Breast epithelium (tissue), 4 donors: Measurements from ENCODE around the gene SYT7. TPM values are rescaled to one million over a fixed set of nuclear protein-coding genes. Genes with fewer than 3 reads are reported as not detected.
"Not testable (repeated sequence)": the region's sequence is repeated elsewhere in the genome, so short reads cannot be mapped to it uniquely, and the experiment has no call there.

Experiments used
- DNase-seq, 2 donors: peaks; one replicate each; pipeline ENCODE4 v3.0.0-alpha.2; 2019; ENCODE audit warnings: low spot score in 2 of 2
- H3K27ac ChIP-seq, 2 donors: fragments of 200-600 bp; sonication (generic) in 1 of 2; one replicate each; pipeline ENCODE4 v1.5.1; 2016 to 2019; ENCODE audit warnings: mild to moderate bottlenecking in 1 of 2
- H3K27me3 ChIP-seq, 2 donors: fragments of 200-600 bp; sonication (generic) in 1 of 2; one replicate each; pipeline versions ENCODE4 v1.5.1 to v1.6.0; 2017 to 2019; ENCODE audit warnings: control low read depth in 1 of 2, mild to moderate bottlenecking in 1 of 2
- H3K36me3 ChIP-seq: fragments of 200-600 bp; one replicate; pipeline ENCODE4 v1.5.1; 2019
- H3K4me1 ChIP-seq, 2 donors: fragments of 200-600 bp; sonication (generic); one replicate each; pipeline ENCODE4 v1.5.1; 2016 to 2019; ENCODE audit warnings: control low read depth in 1 of 2
- H3K4me3 ChIP-seq, 3 donors: fragments of 200-600 bp; sonication (generic); 1 replicate in 2 of 3; 2 replicates in 1 of 3; pipeline ENCODE4 v1.5.1; 2016 to 2019; ENCODE audit warnings: mild to moderate bottlenecking in 3 of 3, moderate library complexity in 2 of 3
- H3K9me3 ChIP-seq, 2 donors: fragments of 200-600 bp; sonication (generic) in 1 of 2; one replicate each; pipeline ENCODE4 v1.5.1; 2016 to 2019; ENCODE audit warnings: control low read depth in 1 of 2
- POLR2A ChIP-seq: fragments of 450-650 bp; IDR thresholded peaks from one replicate; pipeline ENCODE4 v1.6.1; 2016; ENCODE audit warnings: antibody characterized with exemption, mild to moderate bottlenecking, moderate library complexity
- POLR2AphosphoS5 ChIP-seq, 3 donors: sonication (generic); formaldehyde crosslinking; IDR thresholded peaks; one replicate each; pipeline ENCODE4 v1.6.1; 2017; ENCODE audit warnings: antibody characterized with exemption in 3 of 3
- intact Hi-C: fragments of 100-400 bp; cut with DNase I; formaldehyde crosslinking; loops from one replicate; pipeline ENCODE4 v1.15.1; 2023; ENCODE audit warnings: low total_unique reads
- total RNA-seq, 3 donors: library from RNA; depleted of rRNA; stranded (reverse); fragments of >200 nt; gene quantifications; one replicate each; pipeline ENCODE4 v1.1.0, GENCODE V29; 2016
- TF ChIP-seq, protein P1 (sequence below), 3 donors: fragments of 450-650 bp; IDR thresholded peaks; one replicate each; pipeline ENCODE4 v1.5.1; 2016 to 2017; ENCODE audit warnings: antibody characterized with exemption in 3 of 3, mild to moderate bottlenecking in 3 of 3, moderate library complexity in 3 of 3

Gene SYT7
- total RNA-seq, 3 donors from 2014 or later: 1.9 to 11.7 (median 10.8) TPM

DNA sequence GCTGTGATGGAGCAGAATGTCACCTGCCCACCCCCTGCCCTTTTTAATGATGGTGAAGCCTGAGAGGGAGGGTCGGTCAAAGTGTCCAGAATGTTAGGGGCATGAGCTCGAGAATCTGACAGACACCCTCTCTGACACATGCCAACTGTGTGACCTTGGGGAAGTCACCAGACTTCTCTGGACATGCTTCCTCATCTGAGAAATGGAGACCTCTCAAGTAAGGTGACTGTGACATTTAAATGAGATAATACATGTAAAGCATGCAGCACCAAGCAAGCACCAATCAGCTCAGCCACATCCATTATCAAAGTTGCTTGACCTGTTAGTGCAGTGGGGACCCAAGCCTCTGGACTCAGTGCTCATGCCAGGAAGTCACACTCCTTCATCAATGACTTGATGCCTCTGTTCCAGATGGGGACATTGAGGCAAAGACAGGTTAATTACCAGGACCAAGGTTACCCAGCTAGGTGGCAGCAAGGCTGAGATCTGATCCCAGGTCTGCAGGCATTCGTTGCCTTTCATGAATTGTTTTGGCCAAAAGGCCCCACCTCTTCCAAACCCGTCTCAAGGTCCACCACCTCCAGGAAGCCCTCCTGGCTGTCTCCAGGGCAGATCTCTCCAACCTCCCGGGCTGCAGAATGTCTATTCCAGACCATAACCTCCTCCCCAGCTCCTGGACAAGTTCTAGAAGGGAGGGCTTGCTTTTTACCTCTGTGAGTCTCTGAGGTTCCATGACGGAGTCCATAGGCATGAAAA lies 38.8 kb upstream of the SYT7 start:
- Histone ChIP-seq H3K9me3 (no peaks in the 10 kb centered on the region), H3K36me3 (no peaks in the 10 kb centered on the region), H3K4me3 (no peak overlapping the region), H3K27me3 (no peaks in the 10 kb centered on the region), H3K4me1 (no peaks in the 10 kb centered on the region), H3K27ac (no peak overlapping the region)
- intact Hi-C loops: no loop called here
- DNase-seq: no peak
- TF ChIP-seq POLR2A (no peak), POLR2AphosphoS5 (IDR thresholded peaks at IDR 0.05) (no peak)
- TF ChIP-seq, protein P1, sequence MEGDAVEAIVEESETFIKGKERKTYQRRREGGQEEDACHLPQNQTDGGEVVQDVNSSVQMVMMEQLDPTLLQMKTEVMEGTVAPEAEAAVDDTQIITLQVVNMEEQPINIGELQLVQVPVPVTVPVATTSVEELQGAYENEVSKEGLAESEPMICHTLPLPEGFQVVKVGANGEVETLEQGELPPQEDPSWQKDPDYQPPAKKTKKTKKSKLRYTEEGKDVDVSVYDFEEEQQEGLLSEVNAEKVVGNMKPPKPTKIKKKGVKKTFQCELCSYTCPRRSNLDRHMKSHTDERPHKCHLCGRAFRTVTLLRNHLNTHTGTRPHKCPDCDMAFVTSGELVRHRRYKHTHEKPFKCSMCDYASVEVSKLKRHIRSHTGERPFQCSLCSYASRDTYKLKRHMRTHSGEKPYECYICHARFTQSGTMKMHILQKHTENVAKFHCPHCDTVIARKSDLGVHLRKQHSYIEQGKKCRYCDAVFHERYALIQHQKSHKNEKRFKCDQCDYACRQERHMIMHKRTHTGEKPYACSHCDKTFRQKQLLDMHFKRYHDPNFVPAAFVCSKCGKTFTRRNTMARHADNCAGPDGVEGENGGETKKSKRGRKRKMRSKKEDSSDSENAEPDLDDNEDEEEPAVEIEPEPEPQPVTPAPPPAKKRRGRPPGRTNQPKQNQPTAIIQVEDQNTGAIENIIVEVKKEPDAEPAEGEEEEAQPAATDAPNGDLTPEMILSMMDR (IDR thresholded peaks at IDR 0.05): no peak

DNA sequence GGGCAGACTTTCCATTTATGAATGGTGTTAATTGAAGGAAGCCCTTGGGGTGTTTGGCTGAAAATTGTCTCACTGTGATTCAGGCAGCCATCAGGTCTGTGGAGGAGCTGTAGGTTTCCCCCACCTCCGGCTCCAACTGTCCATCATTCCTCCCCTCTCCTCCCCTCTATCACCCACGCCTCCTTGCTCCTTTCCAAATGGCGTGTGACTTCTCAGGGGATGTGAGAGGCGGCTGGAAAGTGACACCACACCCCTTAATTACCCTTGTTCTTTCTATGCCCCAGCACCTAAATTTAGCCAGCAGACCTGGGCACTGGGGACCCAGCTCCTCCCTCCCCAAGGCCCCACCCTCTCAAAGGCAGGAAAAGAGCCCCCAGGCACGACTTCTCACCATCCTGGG lies 38.1 kb upstream of the SYT7 start:
- no peak overlapping the region for H3K27ac ChIP-seq
- TF ChIP-seq, protein P1 (IDR thresholded peaks at IDR 0.05): no peak
- TF ChIP-seq POLR2AphosphoS5 (IDR thresholded peaks at IDR 0.05) (no peak), POLR2A (no peak)
- no peaks in the 10 kb centered on the region for H3K4me1 ChIP-seq
- H3K27me3 ChIP-seq: no peaks in the 10 kb centered on the region
- no peaks in the 10 kb centered on the region for H3K36me3 ChIP-seq
- no peak overlapping the region for H3K4me3 ChIP-seq
- no peaks in the 10 kb centered on the region for H3K9me3 ChIP-seq
- no peak for DNase-seq
- intact Hi-C loops: no loop called here

DNA sequence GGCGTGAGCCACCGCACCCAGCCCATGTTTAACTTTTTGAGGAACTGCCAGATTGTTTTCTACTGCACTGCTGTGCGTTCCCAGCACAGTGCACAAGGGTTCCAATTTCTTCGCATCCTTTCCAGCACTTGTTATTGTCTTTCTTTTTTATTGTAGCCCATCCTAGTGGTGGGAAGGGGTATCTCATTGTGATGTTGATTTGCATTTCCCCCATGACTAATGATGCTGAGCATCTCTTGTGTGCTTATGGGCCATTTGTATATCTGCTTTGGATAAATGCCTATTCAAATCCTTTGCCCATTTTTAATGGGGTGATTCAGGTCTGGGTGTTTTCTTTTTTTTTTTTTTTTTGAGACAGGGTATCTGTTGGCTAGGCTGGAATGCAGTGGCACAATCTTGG lies 36.6 kb upstream of the SYT7 start:
- intact Hi-C loops: no loop called here
- TF ChIP-seq, protein P1 (IDR thresholded peaks at IDR 0.05): no peak
- TF ChIP-seq POLR2A: no peak
- no peak for TF ChIP-seq POLR2AphosphoS5 (IDR thresholded peaks at IDR 0.05)
- no peak for DNase-seq
- Histone ChIP-seq H3K27me3 (no peaks in the 10 kb centered on the region), H3K4me3 (no peak overlapping the region), H3K4me1 (no peaks in the 10 kb centered on the region), H3K9me3 (no peaks in the 10 kb centered on the region), H3K27ac (no peak overlapping the region), H3K36me3 (no peaks in the 10 kb centered on the region)

DNA sequence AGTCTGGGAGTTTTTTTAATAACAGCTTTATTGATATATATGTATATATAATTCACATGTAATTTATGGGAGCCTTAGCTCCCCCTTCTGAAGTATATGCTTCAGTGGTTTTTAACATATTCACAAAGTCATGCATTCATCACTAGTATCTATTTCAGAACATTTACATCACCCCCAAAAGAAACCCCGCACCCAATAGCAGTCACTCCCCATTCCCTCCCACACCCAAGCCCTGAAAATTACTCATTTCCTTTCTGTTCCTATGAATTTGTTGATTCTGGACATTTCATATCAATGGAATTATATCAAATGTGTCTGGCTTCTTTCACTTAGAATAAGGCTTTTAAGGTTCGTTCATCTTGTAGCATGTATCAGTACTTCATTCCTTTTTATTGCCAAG lies 35.6 kb upstream of the SYT7 start:
- no peaks in the 10 kb centered on the region for H3K27me3 ChIP-seq
- H3K27ac ChIP-seq: no peak overlapping the region
- H3K4me3 ChIP-seq: no peak overlapping the region
- no peaks in the 10 kb centered on the region for H3K36me3 ChIP-seq
- TF ChIP-seq POLR2A (no peak), POLR2AphosphoS5 (IDR thresholded peaks at IDR 0.05) (no peak)
- TF ChIP-seq, protein P1 (IDR thresholded peaks at IDR 0.05): no peak
- H3K4me1 ChIP-seq: no peaks in the 10 kb centered on the region
- H3K9me3 ChIP-seq: no peaks in the 10 kb centered on the region
- intact Hi-C loops: no loop called here
- no peak for DNase-seq

DNA sequence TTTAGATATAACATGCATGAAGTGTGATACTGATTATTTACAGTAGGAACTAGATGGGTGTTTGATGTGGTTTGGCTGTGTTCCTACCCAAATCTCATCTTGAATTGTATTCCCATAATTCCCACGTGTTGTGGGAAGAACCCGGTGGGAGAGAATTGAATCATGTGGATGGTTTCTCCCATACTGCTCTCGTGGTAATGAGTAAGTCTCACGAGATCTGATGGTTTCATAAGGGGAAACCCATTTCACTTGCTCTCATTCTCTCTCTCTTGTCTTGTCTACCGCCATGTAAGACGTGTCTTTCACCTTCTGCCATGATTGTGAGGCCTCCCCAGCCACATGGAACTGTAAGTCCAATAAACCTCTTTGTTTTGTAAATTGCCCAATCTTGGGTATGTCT lies 33.9 kb upstream of the SYT7 start:
- H3K36me3 ChIP-seq, H3K9me3 ChIP-seq, DNase-seq, H3K27me3 ChIP-seq, intact Hi-C loops, H3K4me1 ChIP-seq, H3K4me3 ChIP-seq, H3K27ac ChIP-seq: not testable (repeated sequence)

DNA sequence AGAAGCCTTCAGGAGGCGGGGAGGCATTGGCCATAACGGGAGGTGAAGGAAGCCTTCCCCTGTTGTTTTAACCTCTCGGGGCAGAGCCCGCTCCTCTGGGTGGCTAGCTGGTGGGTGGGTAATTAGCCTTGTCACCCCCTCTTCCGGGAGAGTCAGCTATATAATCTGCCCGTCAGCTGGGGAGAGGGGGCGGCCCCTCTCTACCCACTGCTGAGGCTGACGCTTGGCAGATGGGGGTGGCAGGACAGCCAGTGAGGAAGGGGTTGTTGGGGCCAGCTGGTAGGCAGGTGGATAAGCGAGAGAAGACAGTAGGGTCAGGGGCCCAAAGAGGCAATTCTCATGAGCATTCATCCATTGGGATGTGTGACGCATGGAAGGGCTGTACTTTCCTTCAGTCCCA lies 33.0 kb upstream of the SYT7 start:
- Histone ChIP-seq H3K4me1 (no peaks in the 10 kb centered on the region), H3K27me3 (no peaks in the 10 kb centered on the region), H3K4me3 (no peak overlapping the region), H3K36me3 (no peaks in the 10 kb centered on the region), H3K27ac (no peak overlapping the region), H3K9me3 (no peaks in the 10 kb centered on the region)
- no peak for DNase-seq
- TF ChIP-seq POLR2A (no peak), POLR2AphosphoS5 (IDR thresholded peaks at IDR 0.05) (no peak)
- TF ChIP-seq, protein P1 (IDR thresholded peaks at IDR 0.05): no peak
- intact Hi-C loops: no loop called here
